Keratinocyte (primary cell): ENCODE results near the gene ADAMTS2. TPM values are rescaled to one million over a fixed set of nuclear protein-coding genes. Genes with fewer than 3 reads are reported as not detected.

Experiments used
- DNase-seq: peaks from one replicate; pipeline ENCODE4 v3.0.0-alpha.2; 2011; ENCODE audit warnings: low read depth, missing footprints, low spot score
- FAIRE-seq: peaks from 2 replicates; lab custom pipeline; 2011; peaks lifted over from hg19 to GRCh38; lab: Jason Lieb, UNC
- H2AFZ ChIP-seq: 2 replicates; pipeline ENCODE4 v1.6.0; 2012; ENCODE audit warnings: low read length, control low read depth, inconsistent platforms; ENCODE audit not compliant: control insufficient read depth
- H3K27ac ChIP-seq: 2 replicates; pipeline ENCODE4 v1.5.1; 2011; ENCODE audit warnings: low read length; ENCODE audit not compliant: control insufficient read depth, insufficient read depth
- H3K27me3 ChIP-seq: 3 replicates; pipeline ENCODE4 v1.6.0; 2011; ENCODE audit warnings: low read length; ENCODE audit not compliant: control insufficient read depth, insufficient read depth; ENCODE audit errors: extremely low read depth
- H3K36me3 ChIP-seq, 2 experiments: 2 replicates in 1 of 2; 3 replicates in 1 of 2; pipeline ENCODE4 v1.5.1; 2011; ENCODE audit warnings: low read length in 2 of 2, mild to moderate bottlenecking in 1 of 2; ENCODE audit not compliant: control insufficient read depth in 2 of 2, insufficient read depth in 2 of 2; ENCODE audit errors: extremely low read depth in 1 of 2
- H3K4me1 ChIP-seq: 3 replicates; pipeline ENCODE4 v1.5.1; 2011; ENCODE audit warnings: low read length; ENCODE audit not compliant: control insufficient read depth, insufficient read depth; ENCODE audit errors: extremely low read depth
- H3K4me2 ChIP-seq: 3 replicates; pipeline ENCODE4 v1.6.0; 2011; ENCODE audit warnings: low read depth, low read length; ENCODE audit not compliant: control insufficient read depth, insufficient read depth; ENCODE audit errors: extremely low read depth
- H3K4me3 ChIP-seq, 3 experiments: fragments of 200-600 bp in 1 of 3; sonication (generic) in 1 of 3; 2 replicates in 2 of 3; 3 replicates in 1 of 3; pipeline ENCODE4 v1.5.1; 2011 to 2016; ENCODE audit warnings: low read length in 3 of 3, mild to moderate bottlenecking in 3 of 3, control low read depth in 2 of 3, inconsistent platforms in 1 of 3, low read depth in 1 of 3, mixed read lengths in 1 of 3, mixed run types in 1 of 3, moderate library complexity in 1 of 3; ENCODE audit not compliant: control insufficient read depth in 2 of 3, insufficient read depth in 2 of 3; ENCODE audit errors: extremely low read depth in 1 of 3
- H3K79me2 ChIP-seq: 2 replicates; pipeline ENCODE4 v1.6.0; 2012; ENCODE audit warnings: low read length; ENCODE audit not compliant: control insufficient read depth, insufficient read depth
- H3K9ac ChIP-seq: 3 replicates; pipeline ENCODE4 v1.6.0; 2011; ENCODE audit warnings: low read length; ENCODE audit not compliant: control insufficient read depth, insufficient read depth; ENCODE audit errors: extremely low read depth
- H3K9me1 ChIP-seq: 3 replicates; pipeline ENCODE4 v1.6.0; 2011; ENCODE audit warnings: low read length; ENCODE audit not compliant: control insufficient read depth, insufficient read depth; ENCODE audit errors: extremely low read depth
- H3K9me3 ChIP-seq: 2 replicates; pipeline ENCODE4 v1.5.1; 2012; ENCODE audit warnings: low read depth, low read length; ENCODE audit not compliant: control insufficient read depth
- H4K20me1 ChIP-seq: 3 replicates; pipeline ENCODE4 v1.6.0; 2011; ENCODE audit warnings: low read length; ENCODE audit not compliant: control insufficient read depth, insufficient read depth; ENCODE audit errors: extremely low read depth
- CTCF ChIP-seq, 3 experiments: IDR thresholded peaks in 1 of 3; conservative IDR thresholded peaks in 1 of 3; optimal IDR thresholded peaks in 1 of 3; 2 replicates in 2 of 3; 3 replicates in 1 of 3; pipeline versions ENCODE3 to v1.5.1; 2011; ENCODE audit warnings: low read length in 3 of 3, mild to moderate bottlenecking in 3 of 3, moderate library complexity in 2 of 3, control low read depth in 1 of 3, inconsistent platforms in 1 of 3; ENCODE audit not compliant: insufficient read depth in 2 of 3; ENCODE audit errors: extremely low read depth in 1 of 3
- EZH2 ChIP-seq: IDR thresholded peaks from one replicate; pipeline ENCODE4 v1.6.1; 2012; ENCODE audit warnings: inconsistent platforms, mild to moderate bottlenecking, low read length, moderate library complexity
- dilution Hi-C: fragments of 300-500 bp; cut with MboI; formaldehyde crosslinking; loops from one replicate; pipeline ENCODE4 v1.7.0; 2020; ENCODE audit warnings: low sequenced_read_pairs; ENCODE audit not compliant: extremely low pct_ligation_motif_present
- polyA plus RNA-seq, 5 experiments: library from polyadenylated mRNA; depleted of rRNA in 3 of 5; stranded (reverse) in 3 of 5; stranded (forward) in 1 of 5; unstranded in 1 of 5; fragments of >200 nt; gene quantifications; 1 replicate in 1 of 5; 2 replicates in 3 of 5; 3 replicates in 1 of 5; pipeline versions ENCODE4 v1.2.1 to v1.2.3, GENCODE V29; 2011 to 2012; ENCODE audit warnings: missing spikeins in 2 of 5, low read depth in 1 of 5, low replicate concordance in 1 of 5

Gene ADAMTS2
- polyA plus RNA-seq, 1 donor (not counting 4 experiments of a cell fraction or from before 2014, with no cell fraction given), result not detected

GRCh38 chr5:179297486-179298180, 47.6 kb downstream of the ADAMTS2 start:
- H3K4me3 ChIP-seq, result no peak overlapping the region

GRCh38 chr5:179297026-179297425, 48.2 kb downstream of the ADAMTS2 start:
- Histone ChIP-seq H3K4me3 (no peak overlapping the region), H3K79me2 (no peaks in the 10 kb centered on the region), H3K9me3 (peaks cover 10% of the 10 kb centered on the region), H3K9ac (no peak overlapping the region), H3K27ac (no peak overlapping the region), H3K4me2 (no peak overlapping the region), H4K20me1 (no peaks in the 10 kb centered on the region), H2AFZ (no peak overlapping the region), H3K9me1 (no peaks in the 10 kb centered on the region), H3K27me3 (no peaks in the 10 kb centered on the region), H3K4me1 (no peaks in the 10 kb centered on the region), H3K36me3 (no peaks in the 10 kb centered on the region)
- dilution Hi-C loops, result no loop called here
- no peak for DNase-seq
- FAIRE-seq, result no peak
- TF ChIP-seq CTCF (optimal IDR thresholded peaks at IDR 0.05 in 1 of 3, IDR thresholded peaks at IDR 0.05 in 1 of 3, conservative IDR thresholded peaks at IDR 0.05 in 1 of 3; ENCODE audit: extremely low read depth in 1 of 3, insufficient read depth in 2 of 3, low read length in 3 of 3) (no peak), EZH2 (no peak)

More at GRCh38 chr5:179297486-179298180, 47.6 kb downstream of the ADAMTS2 start:
- no peaks in the 10 kb centered on the region for H3K27me3 ChIP-seq
- no peaks in the 10 kb centered on the region for H3K9me1 ChIP-seq
- no peak overlapping the region for H3K9ac ChIP-seq
- DNase-seq, result no peak
- no peaks in the 10 kb centered on the region for H3K79me2 ChIP-seq
- H3K9me3 ChIP-seq, result peaks cover 10% of the 10 kb centered on the region
- dilution Hi-C loops, result no loop called here
- no peak overlapping the region for H2AFZ ChIP-seq
- no peak overlapping the region for H3K27ac ChIP-seq
- H3K4me2 ChIP-seq, result no peak overlapping the region
- H3K36me3 ChIP-seq, result no peaks in the 10 kb centered on the region
- H4K20me1 ChIP-seq, result no peaks in the 10 kb centered on the region
- no peak for FAIRE-seq
- TF ChIP-seq EZH2 (no peak), CTCF (optimal IDR thresholded peaks at IDR 0.05 in 1 of 3, IDR thresholded peaks at IDR 0.05 in 1 of 3, conservative IDR thresholded peaks at IDR 0.05 in 1 of 3; ENCODE audit: extremely low read depth in 1 of 3, insufficient read depth in 2 of 3, low read length in 3 of 3) (no peak)
- no peaks in the 10 kb centered on the region for H3K4me1 ChIP-seq
